ENCODE measurements around the gene COQ6. TPM values are rescaled to one million over a fixed set of nuclear protein-coding genes. Genes with fewer than 3 reads are reported as not detected.

Gene COQ6
- polyA plus RNA-seq, 1 donor from 2014 or later = 82.3 TPM

DNA sequence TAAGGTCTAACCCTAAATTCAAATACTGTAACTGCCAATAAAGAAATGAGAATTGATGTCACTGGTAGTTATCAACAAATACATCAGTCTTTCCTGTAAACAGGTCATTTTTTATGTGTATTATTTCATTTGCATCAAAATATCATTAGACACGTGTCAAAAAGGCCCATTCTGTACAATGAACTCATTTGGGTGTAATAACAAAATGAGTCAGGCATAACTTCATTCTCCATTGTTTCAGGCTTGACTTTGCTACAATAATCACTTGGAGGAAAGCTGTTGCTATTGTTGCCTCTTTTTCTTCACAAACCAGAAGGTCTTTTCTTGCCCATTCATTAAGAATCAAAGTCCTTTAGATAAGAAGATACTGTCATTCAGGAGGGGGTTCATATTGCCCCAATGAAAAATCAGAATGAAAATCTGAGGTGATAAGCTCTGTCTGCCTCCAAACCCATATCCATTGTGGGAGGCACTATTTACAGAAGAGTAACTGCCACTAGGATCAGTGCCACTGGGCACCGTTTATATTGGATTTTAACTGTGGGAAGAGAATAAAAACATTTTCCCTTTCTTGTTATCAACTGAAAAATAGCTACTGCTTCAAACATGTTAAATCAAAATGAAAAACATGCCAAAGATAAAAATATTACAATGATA is 58.9 kb downstream of the COQ6 start:
- Histone ChIP-seq H2AFZ (ENCODE audit: low read depth, low read length) (no peak overlapping the region), H3K27me3 (ENCODE audit: insufficient read depth, low read depth, low read length) (no peaks in the 10 kb centered on the region), H3K9me3 (ENCODE audit: low read length) (no peaks in the 10 kb centered on the region), H3K9ac (ENCODE audit: low read length) (no peak overlapping the region), H3F3A (ENCODE audit: insufficient read depth, low read length, poor library complexity, severe bottlenecking) (no peaks in the 10 kb centered on the region), H3K4me3 (ENCODE audit: low read length) (no peak overlapping the region), H3K9me2 (ENCODE audit: insufficient read depth, low read length) (no peaks in the 10 kb centered on the region), H3K27ac (ENCODE audit: low read length) (no peak overlapping the region), H3K4me2 (ENCODE audit: low read length) (no peak overlapping the region), H3K79me2 (replicated peaks; ENCODE audit: insufficient read depth, low read length) (no peaks in the 10 kb centered on the region), H3K36me3 (ENCODE audit: insufficient read depth, low read length) (no peaks in the 10 kb centered on the region), H4K20me1 (ENCODE audit: insufficient read depth) (no peaks in the 10 kb centered on the region)
- TF ChIP-seq EZH2 (IDR thresholded peaks at IDR 0.05; ENCODE audit: borderline replicate concordance, insufficient read depth, low read length, poor library complexity, severe bottlenecking) (no peak), POLR2AphosphoS5 (IDR thresholded peaks at IDR 0.05) (no peak), SMC3 (conservative IDR thresholded peaks at IDR 0.05; ENCODE audit: poor library complexity) (no peak), TAF1 (IDR thresholded peaks at IDR 0.05; ENCODE audit: low read depth) (no peak), EP300 (conservative IDR thresholded peaks at IDR 0.05; ENCODE audit: poor library complexity, severe bottlenecking) (no peak), RAD21 (conservative IDR thresholded peaks at IDR 0.05) (no peak), MXI1 (conservative IDR thresholded peaks at IDR 0.05; ENCODE audit: poor library complexity, severe bottlenecking) (no peak)
- TF ChIP-seq, protein P1, sequence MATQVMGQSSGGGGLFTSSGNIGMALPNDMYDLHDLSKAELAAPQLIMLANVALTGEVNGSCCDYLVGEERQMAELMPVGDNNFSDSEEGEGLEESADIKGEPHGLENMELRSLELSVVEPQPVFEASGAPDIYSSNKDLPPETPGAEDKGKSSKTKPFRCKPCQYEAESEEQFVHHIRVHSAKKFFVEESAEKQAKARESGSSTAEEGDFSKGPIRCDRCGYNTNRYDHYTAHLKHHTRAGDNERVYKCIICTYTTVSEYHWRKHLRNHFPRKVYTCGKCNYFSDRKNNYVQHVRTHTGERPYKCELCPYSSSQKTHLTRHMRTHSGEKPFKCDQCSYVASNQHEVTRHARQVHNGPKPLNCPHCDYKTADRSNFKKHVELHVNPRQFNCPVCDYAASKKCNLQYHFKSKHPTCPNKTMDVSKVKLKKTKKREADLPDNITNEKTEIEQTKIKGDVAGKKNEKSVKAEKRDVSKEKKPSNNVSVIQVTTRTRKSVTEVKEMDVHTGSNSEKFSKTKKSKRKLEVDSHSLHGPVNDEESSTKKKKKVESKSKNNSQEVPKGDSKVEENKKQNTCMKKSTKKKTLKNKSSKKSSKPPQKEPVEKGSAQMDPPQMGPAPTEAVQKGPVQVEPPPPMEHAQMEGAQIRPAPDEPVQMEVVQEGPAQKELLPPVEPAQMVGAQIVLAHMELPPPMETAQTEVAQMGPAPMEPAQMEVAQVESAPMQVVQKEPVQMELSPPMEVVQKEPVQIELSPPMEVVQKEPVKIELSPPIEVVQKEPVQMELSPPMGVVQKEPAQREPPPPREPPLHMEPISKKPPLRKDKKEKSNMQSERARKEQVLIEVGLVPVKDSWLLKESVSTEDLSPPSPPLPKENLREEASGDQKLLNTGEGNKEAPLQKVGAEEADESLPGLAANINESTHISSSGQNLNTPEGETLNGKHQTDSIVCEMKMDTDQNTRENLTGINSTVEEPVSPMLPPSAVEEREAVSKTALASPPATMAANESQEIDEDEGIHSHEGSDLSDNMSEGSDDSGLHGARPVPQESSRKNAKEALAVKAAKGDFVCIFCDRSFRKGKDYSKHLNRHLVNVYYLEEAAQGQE (IDR thresholded peaks at IDR 0.05; ENCODE audit: borderline replicate concordance) = no peak
- TF ChIP-seq, protein P2, sequence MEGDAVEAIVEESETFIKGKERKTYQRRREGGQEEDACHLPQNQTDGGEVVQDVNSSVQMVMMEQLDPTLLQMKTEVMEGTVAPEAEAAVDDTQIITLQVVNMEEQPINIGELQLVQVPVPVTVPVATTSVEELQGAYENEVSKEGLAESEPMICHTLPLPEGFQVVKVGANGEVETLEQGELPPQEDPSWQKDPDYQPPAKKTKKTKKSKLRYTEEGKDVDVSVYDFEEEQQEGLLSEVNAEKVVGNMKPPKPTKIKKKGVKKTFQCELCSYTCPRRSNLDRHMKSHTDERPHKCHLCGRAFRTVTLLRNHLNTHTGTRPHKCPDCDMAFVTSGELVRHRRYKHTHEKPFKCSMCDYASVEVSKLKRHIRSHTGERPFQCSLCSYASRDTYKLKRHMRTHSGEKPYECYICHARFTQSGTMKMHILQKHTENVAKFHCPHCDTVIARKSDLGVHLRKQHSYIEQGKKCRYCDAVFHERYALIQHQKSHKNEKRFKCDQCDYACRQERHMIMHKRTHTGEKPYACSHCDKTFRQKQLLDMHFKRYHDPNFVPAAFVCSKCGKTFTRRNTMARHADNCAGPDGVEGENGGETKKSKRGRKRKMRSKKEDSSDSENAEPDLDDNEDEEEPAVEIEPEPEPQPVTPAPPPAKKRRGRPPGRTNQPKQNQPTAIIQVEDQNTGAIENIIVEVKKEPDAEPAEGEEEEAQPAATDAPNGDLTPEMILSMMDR (IDR thresholded peaks at IDR 0.05; ENCODE audit: poor library complexity, severe bottlenecking) = no peak

Small RNA genes lying within 50 kb of the gene (small RNA-seq; reads per million reads assigned to genes)
- gene AC005480.2 = 0 reads per million in 3 experiments
- 0 to 1.2 (median 0) reads per million in 3 experiments for gene RF00019

Other genes with a start within 250 kb of the COQ6 start
- gene PNMA1, start 235.9 kb upstream of the COQ6 start, polyA plus RNA-seq = 191 and 205 TPM in 2 replicates
- 7.2 and 8.4 TPM in 2 replicates for gene PTGR2, start 98.5 kb upstream of the COQ6 start, polyA plus RNA-seq
- gene ZNF410, start 63.4 kb upstream of the COQ6 start, polyA plus RNA-seq = 63.5 and 73.7 TPM in 2 replicates
- 12.2 and 14.2 TPM in 2 replicates for gene FAM161B, start 208 bp upstream of the COQ6 start, polyA plus RNA-seq
- 3.7 and 5.7 TPM in 2 replicates for gene ENTPD5, start 69.0 kb downstream of the COQ6 start, polyA plus RNA-seq
- gene BBOF1, start 69.0 kb downstream of the COQ6 start, polyA plus RNA-seq = 47.7 and 51.4 TPM in 2 replicates
- gene ALDH6A1, start 134.2 kb downstream of the COQ6 start, polyA plus RNA-seq = 11.1 and 16.8 TPM in 2 replicates
- 50.8 and 57.9 TPM in 2 replicates for gene LIN52, start 134.7 kb downstream of the COQ6 start, polyA plus RNA-seq

All from neural cell (in vitro differentiated cells).